Activated T-helper 2 cell treated with anti-CD3 and anti-CD28 coated beads, Interferon-gamma antibody, Interleukin-2, Interleukin-4, amounts not matched to agents 10 μg/mL and 5 μg/mL and 100 μg/mL, durations not matched to agents 14 hours and 24 hours and 36 hours (primary cell): Measurements from ENCODE around the gene IDS. TPM values are rescaled to one million over a fixed set of nuclear protein-coding genes. Genes with fewer than 3 reads are reported as not detected.
"Not testable (repeated sequence)": the region's sequence is repeated elsewhere in the genome, so short reads cannot be mapped to it uniquely, and the experiment has no call there.

Experiments used
- DNase-seq: peaks from one replicate; pipeline ENCODE4 v3.0.0; 2021; ENCODE audit warnings: low spot score
- H3K27ac Mint-ChIP-seq: one replicate; pipeline ENCODE4 v1.8.0; 2021; ENCODE audit warnings: mixed read lengths
- H3K27me3 Mint-ChIP-seq: one replicate; pipeline ENCODE4 v1.8.0; 2021; ENCODE audit warnings: low read depth, mixed read lengths
- H3K36me3 Mint-ChIP-seq: one replicate; pipeline ENCODE4 v1.8.0; 2021; ENCODE audit warnings: low read depth, mixed read lengths
- H3K4me1 Mint-ChIP-seq: one replicate; pipeline ENCODE4 v1.8.0; 2021; ENCODE audit warnings: low read depth, mixed read lengths
- H3K4me3 Mint-ChIP-seq: one replicate; pipeline ENCODE4 v1.8.0; 2021; ENCODE audit warnings: low read depth, mild to moderate bottlenecking, moderate library complexity, mixed read lengths
- H3K9me3 Mint-ChIP-seq: one replicate; pipeline ENCODE4 v1.8.0; 2021; ENCODE audit warnings: mixed read lengths
- intact Hi-C: fragments of 100-400 bp; cut with micrococcal nuclease; formaldehyde crosslinking; loops from one replicate; pipeline ENCODE4 v1.15.1; 2023
- total RNA-seq: library from RNA; stranded (reverse); gene quantifications from 2 replicates; pipeline ENCODE4 v1.2.3, GENCODE V29; 2022

The IDS gene
- total RNA-seq, 1 donor from 2014 or later: 40.4 TPM

DNA sequence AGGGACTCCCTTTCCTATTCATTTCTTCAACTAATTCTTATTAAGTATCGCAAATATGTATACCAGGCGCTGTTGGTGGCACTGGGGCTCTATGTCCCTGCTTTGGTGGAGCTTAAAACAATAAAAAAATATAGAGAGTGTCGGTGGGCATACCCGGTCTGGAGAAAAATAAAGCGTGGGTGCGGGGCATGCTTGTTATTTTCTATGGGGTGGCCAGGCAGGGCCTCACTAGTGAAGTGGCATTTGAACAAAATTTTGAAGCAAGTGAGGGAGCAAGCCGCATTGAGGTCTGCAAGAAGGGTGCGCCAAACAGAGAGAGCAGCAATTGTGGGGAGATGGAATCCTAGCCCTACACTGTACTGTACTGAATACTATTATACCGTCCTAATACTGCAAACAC is 565 bp upstream of the IDS start:
- Mint-ChIP-seq H3K4me1 (peaks cover 27% of the 10 kb centered on the region), H3K36me3 (peaks cover 9% of the 10 kb centered on the region), H3K9me3 (no peaks in the 10 kb centered on the region), H3K4me3 (no peak overlapping the region), H3K27ac (no peak overlapping the region), H3K27me3 (peaks cover 1% of the 10 kb centered on the region)
- DNase-seq: no peak
- intact Hi-C loops: loop anchor here (2.0 to 10.0 kb wide), 4 partner anchors 21 to 1591 kb away; partner anchors contain the start of genes FMR1 and MAMLD1

- Mint-ChIP-seq H3K36me3 (peaks cover 19% of the 10 kb centered on the region), H3K27me3 (no peaks in the 10 kb centered on the region), H3K4me1 (peaks cover 34% of the 10 kb centered on the region), H3K9me3 (no peaks in the 10 kb centered on the region), H3K4me3 (peak overlapping the region; percentile 94), H3K27ac (peak overlapping the region; percentile 95)
- DNase-seq: peak; percentile 65
- intact Hi-C loops: loop anchor here (2.0 to 10.0 kb wide), 4 partner anchors 22 to 1590 kb away; partner anchors contain the start of genes FMR1 and MAMLD1
Measured at GRCh38 chrX:149504226-149504914, 736 bp downstream of the IDS start.

GRCh38 chrX:149503446-149503845 is 1.7 kb downstream of the IDS start:
- DNase-seq: peak; percentile 69
- intact Hi-C loops: loop anchor here (10.0 kb wide), 2 partner anchors 861 to 1589 kb away; partner anchors contain the start of genes FMR1 and MAMLD1
- Mint-ChIP-seq H3K4me3 (peak overlapping the region; percentile 94), H3K27ac (peak overlapping the region; percentile 33), H3K36me3 (peaks cover 19% of the 10 kb centered on the region), H3K4me1 (peaks cover 34% of the 10 kb centered on the region)
- not testable (repeated sequence) for H3K9me3 Mint-ChIP-seq, H3K27me3 Mint-ChIP-seq

GRCh38 chrX:149502923-149503322 is 2.2 kb downstream of the IDS start:
- H3K36me3 Mint-ChIP-seq: peaks cover 24% of the 10 kb centered on the region
- not testable (repeated sequence) for H3K9me3 Mint-ChIP-seq, H3K27me3 Mint-ChIP-seq, DNase-seq, H3K4me3 Mint-ChIP-seq, H3K27ac Mint-ChIP-seq
- intact Hi-C loops: loop anchor here (10.0 kb wide), 2 partner anchors 862 to 1588 kb away; partner anchors contain the start of genes FMR1 and MAMLD1
- peaks cover 34% of the 10 kb centered on the region for H3K4me1 Mint-ChIP-seq

- no peak for DNase-seq
- H3K9me3 Mint-ChIP-seq: no peaks in the 10 kb centered on the region
- intact Hi-C loops: loop anchor here (10.0 kb wide), 2 partner anchors 865 to 1585 kb away; partner anchors contain the start of genes FMR1 and MAMLD1
- no peaks in the 10 kb centered on the region for H3K27me3 Mint-ChIP-seq
- peaks cover 36% of the 10 kb centered on the region for H3K36me3 Mint-ChIP-seq
- H3K27ac Mint-ChIP-seq: no peak overlapping the region
- H3K4me1 Mint-ChIP-seq: peaks cover 29% of the 10 kb centered on the region
- no peak overlapping the region for H3K4me3 Mint-ChIP-seq
Measured at GRCh38 chrX:149499766-149500165, 5.3 kb downstream of the IDS start.

GRCh38 chrX:149498767-149499166 is 6.3 kb downstream of the IDS start:
- no peaks in the 10 kb centered on the region for H3K27me3 Mint-ChIP-seq
- DNase-seq: no peak
- intact Hi-C loops: no loop called here
- H3K4me1 Mint-ChIP-seq: peaks cover 24% of the 10 kb centered on the region
- H3K36me3 Mint-ChIP-seq: peaks cover 36% of the 10 kb centered on the region
- H3K4me3 Mint-ChIP-seq: no peak overlapping the region
- no peaks in the 10 kb centered on the region for H3K9me3 Mint-ChIP-seq
- H3K27ac Mint-ChIP-seq: no peak overlapping the region

- no peak for DNase-seq
- H3K36me3 Mint-ChIP-seq: peaks cover 36% of the 10 kb centered on the region
- H3K4me3 Mint-ChIP-seq: no peak overlapping the region
- H3K27me3 Mint-ChIP-seq: no peaks in the 10 kb centered on the region
- H3K4me1 Mint-ChIP-seq: peaks cover 21% of the 10 kb centered on the region
- intact Hi-C loops: no loop called here
- no peak overlapping the region for H3K27ac Mint-ChIP-seq
- H3K9me3 Mint-ChIP-seq: no peaks in the 10 kb centered on the region
Measured at GRCh38 chrX:149497626-149498025, 7.5 kb downstream of the IDS start.

GRCh38 chrX:149497054-149497453 is 8.1 kb downstream of the IDS start:
- no peak overlapping the region for H3K27ac Mint-ChIP-seq
- H3K36me3 Mint-ChIP-seq: peaks cover 36% of the 10 kb centered on the region
- H3K4me1 Mint-ChIP-seq: peaks cover 16% of the 10 kb centered on the region
- H3K4me3 Mint-ChIP-seq: no peak overlapping the region
- H3K27me3 Mint-ChIP-seq: no peaks in the 10 kb centered on the region
- intact Hi-C loops: no loop called here
- DNase-seq: no peak
- no peaks in the 10 kb centered on the region for H3K9me3 Mint-ChIP-seq

DNA sequence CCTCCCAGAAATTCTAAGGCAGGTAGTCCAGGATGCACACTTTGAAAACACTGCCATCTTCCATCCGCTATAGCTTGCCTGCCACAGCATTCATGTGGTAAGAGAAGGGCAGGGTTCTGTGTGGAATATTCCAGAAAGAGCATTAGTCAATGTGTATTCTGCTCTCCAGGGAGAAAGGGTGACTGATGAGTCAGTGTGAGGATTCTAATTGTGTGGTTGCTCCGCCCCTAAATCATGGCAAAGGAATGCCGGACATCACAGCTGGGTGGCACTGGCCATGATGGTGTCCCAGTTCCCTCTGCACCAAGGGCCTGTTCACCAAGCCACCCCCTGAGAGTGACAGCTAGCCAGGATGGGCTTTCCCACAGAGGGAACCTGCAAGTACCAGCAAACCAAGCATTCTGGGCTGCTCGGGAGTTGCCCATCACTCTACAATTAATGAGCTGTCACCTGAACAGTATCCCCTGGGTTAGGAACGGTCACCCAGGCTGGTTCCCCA is 9.5 kb downstream of the IDS start:
- no peak overlapping the region for H3K27ac Mint-ChIP-seq
- DNase-seq: no peak
- intact Hi-C loops: no loop called here
- H3K4me3 Mint-ChIP-seq: no peak overlapping the region
- H3K36me3 Mint-ChIP-seq: peaks cover 31% of the 10 kb centered on the region
- H3K4me1 Mint-ChIP-seq: peaks cover 9% of the 10 kb centered on the region
- H3K9me3 Mint-ChIP-seq: no peaks in the 10 kb centered on the region
- H3K27me3 Mint-ChIP-seq: no peaks in the 10 kb centered on the region

DNA sequence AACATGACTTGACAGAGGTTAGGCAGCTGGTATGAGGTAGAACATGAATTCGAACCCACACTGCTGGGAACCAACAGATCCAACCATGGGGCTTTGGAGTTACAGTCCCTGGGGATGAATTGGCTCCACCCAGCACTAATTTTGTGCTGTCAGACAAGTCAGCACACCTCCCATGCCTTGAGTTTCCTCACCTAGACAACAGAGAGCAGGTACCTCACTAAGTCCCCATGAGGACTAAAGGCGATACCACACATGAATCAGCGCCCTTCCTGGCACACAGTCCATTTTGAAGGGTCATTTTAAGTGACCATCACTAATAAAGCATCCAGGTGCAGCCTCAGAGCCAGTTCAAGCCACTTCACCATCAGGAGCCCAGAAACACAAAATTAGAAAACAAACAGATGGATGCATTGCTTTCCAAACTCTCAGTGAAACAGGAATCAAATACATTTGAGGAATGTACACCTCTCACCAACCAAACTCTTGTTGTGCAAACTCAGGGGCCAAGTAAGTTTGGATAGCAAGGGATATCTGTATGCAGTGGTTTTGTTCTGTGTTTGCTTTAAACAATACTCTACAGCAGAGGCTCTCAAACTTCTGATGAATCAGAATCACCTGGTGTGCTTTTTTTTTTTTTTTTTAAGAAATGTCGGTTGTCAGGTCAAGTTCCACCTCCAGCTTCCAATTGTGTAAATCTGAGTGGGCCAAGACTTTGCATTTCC is 10.1 kb downstream of the IDS start:
- DNase-seq: no peak
- Mint-ChIP-seq H3K4me3 (no peak overlapping the region), H3K27me3 (no peaks in the 10 kb centered on the region), H3K4me1 (peaks cover 3% of the 10 kb centered on the region), H3K36me3 (peaks cover 31% of the 10 kb centered on the region), H3K9me3 (no peaks in the 10 kb centered on the region), H3K27ac (no peak overlapping the region)
- intact Hi-C loops: no loop called here

- no peak overlapping the region for H3K4me3 Mint-ChIP-seq
- no peak for DNase-seq
- intact Hi-C loops: no loop called here
- H3K9me3 Mint-ChIP-seq: no peaks in the 10 kb centered on the region
- no peaks in the 10 kb centered on the region for H3K4me1 Mint-ChIP-seq
- H3K36me3 Mint-ChIP-seq: peaks cover 32% of the 10 kb centered on the region
- H3K27ac Mint-ChIP-seq: no peak overlapping the region
- no peaks in the 10 kb centered on the region for H3K27me3 Mint-ChIP-seq
Measured at GRCh38 chrX:149493567-149494562, 11.2 kb downstream of the IDS start.

DNA sequence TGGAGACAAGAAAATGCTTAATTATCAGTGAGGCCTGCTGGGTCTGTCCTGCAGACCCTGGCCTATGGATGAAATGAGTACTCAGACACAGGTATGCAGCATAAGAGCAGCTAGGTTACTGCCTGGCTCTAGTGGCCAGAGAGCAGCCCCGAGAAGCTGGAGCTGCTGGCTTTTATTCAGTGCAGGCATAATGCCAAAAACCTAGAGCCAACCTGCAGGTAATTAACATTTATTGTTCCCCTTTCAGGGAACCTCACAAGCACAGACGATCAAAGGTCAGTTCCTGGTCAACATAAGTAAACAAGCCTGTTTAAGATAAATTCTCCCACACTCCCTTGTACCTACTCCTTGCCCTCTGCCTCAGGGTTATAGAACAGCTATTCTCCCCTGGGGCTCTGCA is 13.3 kb downstream of the IDS start:
- no peaks in the 10 kb centered on the region for H3K27me3 Mint-ChIP-seq
- no peak overlapping the region for H3K4me3 Mint-ChIP-seq
- no peak for DNase-seq
- no peaks in the 10 kb centered on the region for H3K9me3 Mint-ChIP-seq
- no peak overlapping the region for H3K27ac Mint-ChIP-seq
- peaks cover 27% of the 10 kb centered on the region for H3K36me3 Mint-ChIP-seq
- peaks cover 7% of the 10 kb centered on the region for H3K4me1 Mint-ChIP-seq
- intact Hi-C loops: no loop called here
